ENCODE data around the gene DOCK9.

GRCh38 chr13:98959786-98960605 lies 17.9 kb downstream of the DOCK9 start:
- TF ChIP-seq CTCF (IDR thresholded peaks at IDR 0.05) = no peak
- no peak for TF ChIP-seq REST (IDR thresholded peaks at IDR 0.05; ENCODE audit: insufficient read depth in 1 of 2, low read depth in 2 of 2, low read length in 1 of 2)

All from Panc1 (cell line).